Measurements from ENCODE around the gene HAVCR1.
"Not testable (repeated sequence)": the region's sequence is repeated elsewhere in the genome, so short reads cannot be mapped to it uniquely, and the experiment has no call there.

Gene HAVCR1

DNA sequence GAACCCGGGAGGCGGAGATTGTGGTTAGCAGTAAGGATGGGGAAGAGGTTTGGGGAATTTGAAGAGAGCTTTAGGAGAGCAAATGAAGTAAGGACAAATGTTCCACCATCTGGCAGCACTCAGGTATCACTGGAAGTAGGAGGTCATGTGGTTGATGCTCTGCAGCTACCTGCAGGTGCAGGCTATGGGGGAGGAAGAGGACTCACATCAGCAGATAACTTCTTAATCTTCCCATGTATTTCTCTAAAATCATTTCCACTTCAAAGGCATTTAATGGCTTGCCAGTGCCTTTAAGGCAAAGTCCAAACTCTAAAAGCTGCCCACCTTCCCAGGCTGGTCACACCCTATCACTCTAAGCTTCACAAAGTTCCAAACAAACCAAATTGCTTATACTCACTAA lies 8.1 kb upstream of the HAVCR1 start:
- TF ChIP-seq, protein P1, sequence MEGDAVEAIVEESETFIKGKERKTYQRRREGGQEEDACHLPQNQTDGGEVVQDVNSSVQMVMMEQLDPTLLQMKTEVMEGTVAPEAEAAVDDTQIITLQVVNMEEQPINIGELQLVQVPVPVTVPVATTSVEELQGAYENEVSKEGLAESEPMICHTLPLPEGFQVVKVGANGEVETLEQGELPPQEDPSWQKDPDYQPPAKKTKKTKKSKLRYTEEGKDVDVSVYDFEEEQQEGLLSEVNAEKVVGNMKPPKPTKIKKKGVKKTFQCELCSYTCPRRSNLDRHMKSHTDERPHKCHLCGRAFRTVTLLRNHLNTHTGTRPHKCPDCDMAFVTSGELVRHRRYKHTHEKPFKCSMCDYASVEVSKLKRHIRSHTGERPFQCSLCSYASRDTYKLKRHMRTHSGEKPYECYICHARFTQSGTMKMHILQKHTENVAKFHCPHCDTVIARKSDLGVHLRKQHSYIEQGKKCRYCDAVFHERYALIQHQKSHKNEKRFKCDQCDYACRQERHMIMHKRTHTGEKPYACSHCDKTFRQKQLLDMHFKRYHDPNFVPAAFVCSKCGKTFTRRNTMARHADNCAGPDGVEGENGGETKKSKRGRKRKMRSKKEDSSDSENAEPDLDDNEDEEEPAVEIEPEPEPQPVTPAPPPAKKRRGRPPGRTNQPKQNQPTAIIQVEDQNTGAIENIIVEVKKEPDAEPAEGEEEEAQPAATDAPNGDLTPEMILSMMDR (IDR thresholded peaks at IDR 0.05; ENCODE audit: borderline replicate concordance, insufficient read depth, low read depth, low read length), result no peak
- H3K4me3 ChIP-seq (ENCODE audit: low read depth, low read length), result no peak overlapping the region

DNA sequence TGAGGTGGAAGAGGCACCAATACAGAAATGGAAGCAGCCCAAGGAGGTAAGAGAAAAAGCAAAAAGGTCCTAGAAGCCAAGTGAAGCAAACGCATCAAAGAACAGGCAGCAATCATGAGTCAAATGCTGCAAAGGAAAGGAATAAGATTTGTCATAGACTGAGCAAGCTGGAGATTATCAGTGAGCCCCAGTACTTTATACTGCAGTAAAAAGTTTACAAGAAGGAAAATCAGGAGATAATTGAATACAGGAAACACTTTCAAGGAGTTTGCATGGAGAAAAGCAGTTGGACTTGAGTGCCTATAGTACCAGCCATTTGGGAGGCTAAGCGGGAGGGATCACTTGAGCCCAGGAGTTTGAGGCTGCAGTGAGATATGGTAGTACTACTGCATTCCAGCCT lies 7.2 kb upstream of the HAVCR1 start:
- H3K4me3 ChIP-seq (ENCODE audit: low read depth, low read length), result no peak overlapping the region
- TF ChIP-seq, protein P1 (IDR thresholded peaks at IDR 0.05; ENCODE audit: borderline replicate concordance, insufficient read depth, low read depth, low read length), result no peak

DNA sequence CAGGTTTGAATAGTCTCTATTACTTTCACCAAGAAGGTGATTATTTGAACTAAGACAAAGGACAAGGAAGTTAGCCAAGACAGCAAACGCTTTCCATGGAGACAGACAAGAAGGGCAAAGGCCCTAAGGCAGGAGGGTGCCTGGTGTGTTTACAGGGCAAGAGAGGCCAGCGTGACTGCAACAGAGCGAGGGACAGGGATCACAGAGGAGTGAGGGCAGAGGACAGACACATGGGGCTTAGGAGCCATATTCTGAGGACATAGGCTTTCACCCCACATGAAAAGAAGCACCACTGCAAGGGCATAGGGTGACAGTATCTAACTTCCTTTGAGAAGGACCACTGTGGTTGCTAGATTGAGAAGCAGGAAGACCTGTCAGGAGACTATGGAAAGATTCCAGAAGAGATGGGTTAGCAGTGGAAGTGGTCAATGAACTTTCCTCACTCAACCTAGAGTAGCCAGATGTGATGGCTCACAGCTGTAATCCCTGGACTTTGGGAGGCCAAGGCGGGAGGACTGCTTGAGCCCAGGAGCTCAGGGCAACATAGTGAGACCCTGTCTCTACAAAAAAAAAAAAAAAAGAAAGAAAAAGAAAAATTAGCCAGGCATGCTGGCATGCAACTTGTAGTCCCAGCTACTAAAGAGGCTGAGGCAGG lies 5.0 kb upstream of the HAVCR1 start:
- no peak overlapping the region for H3K4me3 ChIP-seq (ENCODE audit: low read depth, low read length)
- TF ChIP-seq, protein P1 (IDR thresholded peaks at IDR 0.05; ENCODE audit: borderline replicate concordance, insufficient read depth, low read depth, low read length), result no peak

DNA sequence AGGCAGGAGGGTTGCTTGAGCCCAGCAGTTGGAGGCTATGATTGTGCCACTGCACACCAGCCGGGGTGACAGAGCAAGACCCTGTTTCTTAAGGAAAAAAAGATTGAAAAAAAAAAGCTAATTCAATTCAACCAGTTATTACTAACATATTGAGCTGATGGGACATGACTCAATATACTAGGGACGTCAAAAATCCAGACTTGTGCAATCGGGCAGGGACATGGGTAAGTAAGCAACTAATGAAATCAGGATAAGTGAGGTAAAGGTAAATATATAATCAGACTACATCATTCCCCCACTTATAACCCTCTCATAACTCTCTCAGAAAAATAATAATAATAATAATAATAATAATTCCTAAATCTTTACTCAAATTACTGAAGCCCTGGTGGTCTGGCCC lies 975 bp upstream of the HAVCR1 start:
- H3K4me3 ChIP-seq (ENCODE audit: low read depth, low read length), result no peak overlapping the region
- TF ChIP-seq, protein P1 (IDR thresholded peaks at IDR 0.05; ENCODE audit: borderline replicate concordance, insufficient read depth, low read depth, low read length), result no peak

DNA sequence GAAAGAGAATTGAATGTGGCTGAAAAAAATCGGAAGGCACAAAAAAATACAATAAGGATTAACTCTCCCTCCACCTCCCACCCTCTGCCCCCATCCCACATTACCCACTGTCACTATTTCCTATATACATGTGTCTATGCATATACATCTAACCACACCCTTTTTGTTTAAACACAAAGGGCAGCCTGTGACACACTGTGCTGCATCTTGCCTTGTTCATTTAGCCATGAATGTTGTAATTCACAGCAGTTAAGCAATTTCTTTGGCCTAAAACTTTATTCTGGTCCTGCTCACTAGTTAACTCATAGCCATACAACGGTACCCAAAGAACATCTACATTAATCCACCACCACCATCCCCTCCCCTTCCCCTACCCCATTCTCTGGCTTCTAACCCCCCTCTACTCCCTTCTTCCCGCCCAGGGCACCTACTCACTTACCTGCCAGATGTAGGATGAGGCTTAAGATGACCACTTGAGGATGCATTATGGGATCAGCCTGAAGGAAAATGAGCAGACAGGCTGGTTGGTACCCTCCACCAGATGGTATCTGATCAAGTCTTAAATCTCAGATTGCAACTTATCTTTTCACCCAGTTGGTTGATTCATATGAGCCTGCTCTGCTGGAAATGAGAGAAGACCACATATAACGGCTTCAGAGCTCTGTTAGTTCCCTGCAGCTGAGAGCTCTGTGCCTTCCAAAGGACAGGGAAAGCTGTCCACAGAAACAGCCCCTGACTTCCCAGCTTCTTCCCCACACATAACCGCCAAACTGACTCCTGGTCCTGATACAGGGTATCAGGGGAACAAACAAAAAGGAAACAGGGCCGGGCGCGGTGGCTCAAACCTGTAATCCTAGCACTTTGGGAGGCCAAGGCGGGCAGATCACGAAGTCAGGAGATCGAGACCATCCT lies 1.2 kb downstream of the HAVCR1 start:
- TF ChIP-seq, protein P1 (IDR thresholded peaks at IDR 0.05; ENCODE audit: borderline replicate concordance, insufficient read depth, low read depth, low read length), result no peak
- no peak overlapping the region for H3K4me3 ChIP-seq (ENCODE audit: low read depth, low read length)

DNA sequence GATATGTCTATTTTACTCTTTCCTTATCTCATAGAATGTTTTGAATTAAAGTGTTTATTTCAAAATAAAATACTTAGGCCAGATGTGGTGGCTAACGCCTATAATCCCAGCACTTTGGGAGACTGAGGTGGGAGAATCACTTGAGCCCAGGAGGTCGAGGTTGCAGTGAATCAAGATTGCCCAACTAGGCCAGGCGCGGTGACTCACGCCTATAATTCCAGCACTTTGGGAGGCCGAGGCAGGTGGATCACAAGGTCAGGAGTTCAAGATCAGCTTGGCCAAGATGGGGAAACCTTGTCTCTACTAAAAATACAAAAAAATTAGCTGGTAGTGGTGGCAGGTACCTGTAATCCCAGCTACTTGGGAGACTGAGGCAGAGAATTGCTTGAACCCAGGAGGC lies 2.1 kb downstream of the HAVCR1 start:
- not testable (repeated sequence) for H3K4me3 ChIP-seq (ENCODE audit: low read depth, low read length)

DNA sequence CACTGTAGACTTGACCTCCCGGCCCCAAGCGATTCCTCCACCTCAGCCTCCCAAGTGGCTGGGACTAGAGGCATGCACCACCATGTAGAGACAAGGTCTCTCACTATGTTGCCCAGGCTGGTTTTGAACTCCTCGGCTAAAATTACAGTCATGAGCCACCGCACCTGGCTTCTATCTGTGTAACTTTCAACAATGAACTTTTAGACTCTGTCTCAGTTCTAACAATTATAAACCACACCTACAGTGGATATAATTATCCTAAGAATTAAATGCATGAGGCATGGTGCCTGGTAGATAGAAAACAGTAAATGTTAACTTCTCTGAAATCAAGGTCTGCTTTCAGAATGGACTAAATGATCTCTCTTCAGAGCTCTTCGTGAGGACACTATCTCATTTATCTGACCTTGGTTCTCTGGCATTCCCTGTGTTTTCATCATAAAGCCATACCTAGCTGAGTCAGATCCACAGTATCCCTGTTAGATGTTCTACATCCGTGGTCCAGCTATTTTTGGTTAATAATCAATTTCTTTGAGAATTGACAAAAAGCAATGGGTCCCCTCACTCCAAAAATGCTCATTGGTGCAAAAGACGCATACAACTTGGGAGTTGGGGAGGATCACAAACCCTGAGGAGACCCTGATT lies 7.2 kb downstream of the HAVCR1 start:
- TF ChIP-seq, protein P1 (IDR thresholded peaks at IDR 0.05; ENCODE audit: borderline replicate concordance, insufficient read depth, low read depth, low read length), result no peak
- no peak overlapping the region for H3K4me3 ChIP-seq (ENCODE audit: low read depth, low read length)
